ENCODE data around the gene PYGL. TPM values are rescaled to one million over a fixed set of nuclear protein-coding genes. Genes with fewer than 3 reads are reported as not detected.
"Not testable (repeated sequence)": the region's sequence is repeated elsewhere in the genome, so short reads cannot be mapped to it uniquely, and the experiment has no call there.

The PYGL gene
- total RNA-seq, 4 donors from 2014 or later = 37.0 to 59.1 (median 51.6) TPM

GRCh38 chr14:50920482-50921230, 23.6 kb downstream of the PYGL start:
- no peak overlapping the region for H3K4me3 ChIP-seq (ENCODE audit: low read depth, poor library complexity, severe bottlenecking)
- no peak for DNase-seq (ENCODE audit: low spot score in 2 of 2)
- TF ChIP-seq POLR2A (IDR thresholded peaks at IDR 0.05) = no peak
- TF ChIP-seq CTCF (IDR thresholded peaks at IDR 0.05) = no peak
- intact Hi-C loops (cut with DNase I; ENCODE audit: low total_unique reads) = no loop called here
- 78 to 82% methylated on average over 9 of the region's 9 CpGs for WGBS, 2 donors

- WGBS, 2 donors = 83 to 88% methylated on average over 5 of the region's 5 CpGs
- intact Hi-C loops (cut with DNase I; ENCODE audit: low total_unique reads); DNase-seq (ENCODE audit: low spot score in 2 of 2); H3K4me3 ChIP-seq (ENCODE audit: low read depth, poor library complexity, severe bottlenecking): not testable (repeated sequence)
These were observed 24.8 kb downstream of the PYGL start for GRCh38 chr14:50919524-50919923.

- intact Hi-C loops (cut with DNase I; ENCODE audit: low total_unique reads) = no loop called here
- no peak for DNase-seq (ENCODE audit: low spot score in 2 of 2)
- 76 to 91% methylated on average over 6 of the region's 6 CpGs for WGBS, 2 donors
- no peak overlapping the region for H3K4me3 ChIP-seq (ENCODE audit: low read depth, poor library complexity, severe bottlenecking)
- no peak for TF ChIP-seq CTCF (IDR thresholded peaks at IDR 0.05)
- TF ChIP-seq POLR2A (IDR thresholded peaks at IDR 0.05) = no peak
These were observed 26.8 kb downstream of the PYGL start for GRCh38 chr14:50917449-50917848.

GRCh38 chr14:50910495-50911420, 33.5 kb downstream of the PYGL start:
- intact Hi-C loops (cut with DNase I; ENCODE audit: low total_unique reads) = no loop called here
- WGBS, 2 donors = 73 to 79% methylated on average over 5 of the region's 5 CpGs
- no peak for TF ChIP-seq POLR2A (IDR thresholded peaks at IDR 0.05)
- DNase-seq (ENCODE audit: low spot score in 2 of 2) = no peak
- H3K4me3 ChIP-seq (ENCODE audit: low read depth, poor library complexity, severe bottlenecking) = no peak overlapping the region

- no peak overlapping the region for H3K4me3 ChIP-seq (ENCODE audit: low read depth, poor library complexity, severe bottlenecking)
- TF ChIP-seq CTCF (IDR thresholded peaks at IDR 0.05) = no peak
- no peak for TF ChIP-seq POLR2A (IDR thresholded peaks at IDR 0.05)
- intact Hi-C loops (cut with DNase I; ENCODE audit: low total_unique reads) = no loop called here
- 65 to 72% methylated on average over 5 of the region's 5 CpGs for WGBS, 2 donors
- no peak for DNase-seq (ENCODE audit: low spot score in 2 of 2)
These were observed 37.8 kb downstream of the PYGL start for GRCh38 chr14:50906326-50907065.

GRCh38 chr14:50904719-50905118, 39.6 kb downstream of the PYGL start:
- no peak for DNase-seq (ENCODE audit: low spot score in 2 of 2)
- H3K4me3 ChIP-seq (ENCODE audit: low read depth, poor library complexity, severe bottlenecking) = no peak overlapping the region
- intact Hi-C loops (cut with DNase I; ENCODE audit: low total_unique reads) = no loop called here
- no peak for TF ChIP-seq POLR2A (IDR thresholded peaks at IDR 0.05)
- no peak for TF ChIP-seq CTCF (IDR thresholded peaks at IDR 0.05)
